ENCODE data around the gene ANKRD9. TPM values are rescaled to one million over a fixed set of nuclear protein-coding genes. Genes with fewer than 3 reads are reported as not detected.
"Not testable (repeated sequence)": the region's sequence is repeated elsewhere in the genome, so short reads cannot be mapped to it uniquely, and the experiment has no call there.

The ANKRD9 gene
- total and polyA plus RNA-seq, 4 experiments from 2014 or later: 0.69 to 2.5 (median 1.8) TPM; not detected in 1

GRCh38 chr14:102551995-102552705 lies 42.6 kb upstream of the ANKRD9 start:
- peaks cover 5% of the 10 kb centered on the region for H3K4me1 ChIP-seq (ENCODE audit: insufficient read depth, low read length)
- H3K36me3 Mint-ChIP-seq: no peaks in the 10 kb centered on the region
- intact Hi-C loops (cut with micrococcal nuclease): no loop called here
- peaks cover 0 to 4% (median 0%) of the 10 kb centered on the region in 4 donors for H3K4me1 Mint-ChIP-seq
- POLR2A ChIA-PET (ENCODE audit: partially characterized antibody): no interaction called here
- no peak overlapping the region for H3K4me3 Mint-ChIP-seq
- H3K27me3 Mint-ChIP-seq: peaks cover 7 to 11% of the 10 kb centered on the region in 2 donors
- H3K27me3 ChIP-seq (ENCODE audit: insufficient read depth, low read length): no peaks in the 10 kb centered on the region
- H3K36me3 ChIP-seq (ENCODE audit: insufficient read depth, low read length): no peaks in the 10 kb centered on the region
- no peak overlapping the region for H3K4me3 ChIP-seq (ENCODE audit: low read length in 2 of 2)
- no peaks in the 10 kb centered on the region for H3K9me3 Mint-ChIP-seq
- no peak overlapping the region for H3K27ac ChIP-seq (ENCODE audit: low read depth, low read length)
- H3K9me3 ChIP-seq (ENCODE audit: control insufficient read depth in 1 of 2, low read length in 2 of 2): no peaks in the 10 kb centered on the region
- CTCF ChIA-PET (ENCODE audit: partially characterized antibody): no interaction called here
- DNase-seq: no peak
- H3K27ac Mint-ChIP-seq: no peak overlapping the region

GRCh38 chr14:102550927-102551401 lies 41.4 kb upstream of the ANKRD9 start:
- POLR2A ChIA-PET (ENCODE audit: partially characterized antibody); H3K27ac Mint-ChIP-seq; H3K4me3 ChIP-seq (ENCODE audit: low read length in 2 of 2); H3K36me3 Mint-ChIP-seq; H3K4me1 Mint-ChIP-seq; H3K27me3 ChIP-seq (ENCODE audit: insufficient read depth, low read length); H3K27ac ChIP-seq (ENCODE audit: low read depth, low read length); intact Hi-C loops (cut with micrococcal nuclease); DNase-seq; H3K4me3 Mint-ChIP-seq; H3K9me3 Mint-ChIP-seq; CTCF ChIA-PET (ENCODE audit: partially characterized antibody); H3K36me3 ChIP-seq (ENCODE audit: insufficient read depth, low read length); H3K4me1 ChIP-seq (ENCODE audit: insufficient read depth, low read length); H3K9me3 ChIP-seq (ENCODE audit: control insufficient read depth in 1 of 2, low read length in 2 of 2): not testable (repeated sequence)
- H3K27me3 Mint-ChIP-seq: peaks cover 7 to 11% of the 10 kb centered on the region in 2 donors

GRCh38 chr14:102548616-102549240 lies 39.2 kb upstream of the ANKRD9 start:
- H3K4me1 ChIP-seq (ENCODE audit: insufficient read depth, low read length): peaks cover 8% of the 10 kb centered on the region
- no peaks in the 10 kb centered on the region for H3K9me3 ChIP-seq (ENCODE audit: control insufficient read depth in 1 of 2, low read length in 2 of 2)
- Mint-ChIP-seq H3K4me1 (peaks cover 0 to 7% (median 0%) of the 10 kb centered on the region in 4 donors), H3K4me3 (no peak overlapping the region), H3K9me3 (peaks cover 0 to 2% (median 0%) of the 10 kb centered on the region in 8 donors), H3K27me3 (peaks cover 19 to 20% of the 10 kb centered on the region in 2 donors), H3K36me3 (no peaks in the 10 kb centered on the region), H3K27ac (no peak overlapping the region)
- DNase-seq: no peak
- H3K4me3 ChIP-seq (ENCODE audit: low read length in 2 of 2): no peak overlapping the region
- intact Hi-C loops (cut with micrococcal nuclease): no loop called here
- H3K36me3 ChIP-seq (ENCODE audit: insufficient read depth, low read length): no peaks in the 10 kb centered on the region
- H3K27ac ChIP-seq (ENCODE audit: low read depth, low read length): no peak overlapping the region
- H3K27me3 ChIP-seq (ENCODE audit: insufficient read depth, low read length): peaks cover 12% of the 10 kb centered on the region
- ChIA-PET CTCF (ENCODE audit: partially characterized antibody) (no interaction called here), POLR2A (ENCODE audit: partially characterized antibody) (no interaction called here)

- no peaks in the 10 kb centered on the region for H3K36me3 ChIP-seq (ENCODE audit: insufficient read depth, low read length)
- H3K27ac Mint-ChIP-seq: peak overlapping the region in 1 of 7 donors; percentile 17
- no peaks in the 10 kb centered on the region for H3K36me3 Mint-ChIP-seq
- H3K9me3 ChIP-seq (ENCODE audit: control insufficient read depth in 1 of 2, low read length in 2 of 2): no peaks in the 10 kb centered on the region
- ChIA-PET CTCF (ENCODE audit: partially characterized antibody) (no interaction called here), POLR2A (ENCODE audit: partially characterized antibody) (no interaction called here)
- peaks cover 8% of the 10 kb centered on the region for H3K4me1 ChIP-seq (ENCODE audit: insufficient read depth, low read length)
- H3K9me3 Mint-ChIP-seq: peaks cover 0 to 2% (median 0%) of the 10 kb centered on the region in 8 donors
- intact Hi-C loops (cut with micrococcal nuclease): no loop called here
- DNase-seq: no peak
- H3K27me3 ChIP-seq (ENCODE audit: insufficient read depth, low read length): peaks cover 12% of the 10 kb centered on the region
- peaks cover 0 to 7% (median 2%) of the 10 kb centered on the region in 4 donors for H3K4me1 Mint-ChIP-seq
- peak overlapping the region in 4 of 8 donors; percentile 33 to 68 (median 41) for H3K4me3 Mint-ChIP-seq
- H3K4me3 ChIP-seq (ENCODE audit: low read length in 2 of 2): no peak overlapping the region
- peaks cover 21 to 22% of the 10 kb centered on the region in 2 donors for H3K27me3 Mint-ChIP-seq
- H3K27ac ChIP-seq (ENCODE audit: low read depth, low read length): no peak overlapping the region
Measured at GRCh38 chr14:102545461-102546265, 36.1 kb upstream of the ANKRD9 start.

- Histone ChIP-seq H3K9me3 (ENCODE audit: control insufficient read depth in 1 of 2, low read length in 2 of 2) (no peaks in the 10 kb centered on the region), H3K4me3 (ENCODE audit: low read length in 2 of 2) (no peak overlapping the region), H3K27ac (ENCODE audit: low read depth, low read length) (no peak overlapping the region), H3K27me3 (ENCODE audit: insufficient read depth, low read length) (peaks cover 12% of the 10 kb centered on the region), H3K36me3 (ENCODE audit: insufficient read depth, low read length) (no peaks in the 10 kb centered on the region), H3K4me1 (ENCODE audit: insufficient read depth, low read length) (peaks cover 8% of the 10 kb centered on the region)
- Mint-ChIP-seq H3K27me3 (peaks cover 18 to 19% of the 10 kb centered on the region in 2 donors), H3K36me3 (no peaks in the 10 kb centered on the region), H3K27ac (no peak overlapping the region), H3K4me3 (peak overlapping the region in 6 of 8 donors; percentile 32 to 68 (median 49)), H3K9me3 (peaks cover 0 to 2% (median 0%) of the 10 kb centered on the region in 8 donors), H3K4me1 (peaks cover 0 to 7% (median 2%) of the 10 kb centered on the region in 4 donors)
- CTCF ChIA-PET (ENCODE audit: partially characterized antibody): interaction anchor here (0.6 kb wide), 1 partner anchor 109 kb away, joined by 4 read pairs; no protein-coding TSS in a partner anchor
- intact Hi-C loops (cut with micrococcal nuclease): no loop called here
- DNase-seq: peak in 2 of 5 donors; percentile 19 to 23
- POLR2A ChIA-PET (ENCODE audit: partially characterized antibody): interaction anchor here (1.3 kb wide), 1 partner anchor 10 kb away, joined by 3 read pairs; no protein-coding TSS in a partner anchor
Measured at GRCh38 chr14:102544747-102545460, 35.3 kb upstream of the ANKRD9 start.

GRCh38 chr14:102544046-102544746 lies 34.6 kb upstream of the ANKRD9 start:
- Mint-ChIP-seq H3K4me1 (peaks cover 0 to 7% (median 2%) of the 10 kb centered on the region in 4 donors), H3K9me3 (peaks cover 0 to 2% (median 0%) of the 10 kb centered on the region in 8 donors), H3K27ac (no peak overlapping the region), H3K4me3 (peak overlapping the region in 3 of 8 donors; percentile 25 to 54 (median 43)), H3K36me3 (no peaks in the 10 kb centered on the region), H3K27me3 (peaks cover 18 to 19% of the 10 kb centered on the region in 2 donors)
- Histone ChIP-seq H3K27ac (ENCODE audit: low read depth, low read length) (no peak overlapping the region), H3K27me3 (ENCODE audit: insufficient read depth, low read length) (peaks cover 12% of the 10 kb centered on the region), H3K36me3 (ENCODE audit: insufficient read depth, low read length) (no peaks in the 10 kb centered on the region), H3K4me1 (ENCODE audit: insufficient read depth, low read length) (peaks cover 8% of the 10 kb centered on the region), H3K4me3 (ENCODE audit: low read length in 2 of 2) (no peak overlapping the region), H3K9me3 (ENCODE audit: control insufficient read depth in 1 of 2, low read length in 2 of 2) (no peaks in the 10 kb centered on the region)
- DNase-seq: no peak
- POLR2A ChIA-PET (ENCODE audit: partially characterized antibody): interaction anchor here (1.3 kb wide), 1 partner anchor 11 kb away, joined by 3 read pairs; no protein-coding TSS in a partner anchor
- CTCF ChIA-PET (ENCODE audit: partially characterized antibody): interaction anchor here (0.6 kb wide), 1 partner anchor 108 kb away, joined by 4 read pairs; no protein-coding TSS in a partner anchor
- intact Hi-C loops (cut with micrococcal nuclease): no loop called here
